ENCODE data around the gene CDH18. TPM values are rescaled to one million over a fixed set of nuclear protein-coding genes. Genes with fewer than 3 reads are reported as not detected.

Gene CDH18
- total RNA-seq, 1 experiment from 2014 or later: 7.0 TPM

GRCh38 chr5:19910136-19910535 is 77.9 kb downstream of the CDH18 start:
- POLR2A ChIA-PET: no interaction called here
- in situ Hi-C loops (cut with HindIII; ENCODE audit: low pct_unique_long_range_greater_than_20kb, low sequenced_read_pairs): no loop called here
- H3K27me3 ChIP-seq (ENCODE audit: control insufficient read depth, insufficient read depth, low read length): no peaks in the 10 kb centered on the region
- ATAC-seq (no peak), DNase-seq (ENCODE audit: low read depth, low spot score) (no peak)
- no peaks in the 10 kb centered on the region for H3K4me1 ChIP-seq (ENCODE audit: control insufficient read depth, insufficient read depth, low read length)
- no peaks in the 10 kb centered on the region for H3K9me3 ChIP-seq (ENCODE audit: control insufficient read depth, insufficient read depth, low read depth, low read length)
- no peak overlapping the region for H3K27ac ChIP-seq (ENCODE audit: low read length)
- CTCF ChIA-PET: no interaction called here
- H3K4me3 ChIP-seq (ENCODE audit: low read depth in 2 of 2, low read length in 2 of 2): no peak overlapping the region
- BruUV-seq (replicated peaks): no TSS peak
- no peaks in the 10 kb centered on the region; the same call in 1 of the 2 replicates for H3K36me3 ChIP-seq (ENCODE audit: control insufficient read depth, insufficient read depth, low read length)
- no peak for TF ChIP-seq CTCF (IDR thresholded peaks at IDR 0.05)
- TF ChIP-seq REST (IDR thresholded peaks at IDR 0.05; ENCODE audit: insufficient read depth in 1 of 2, low read depth in 2 of 2, low read length in 1 of 2): no peak
- no peak for TF ChIP-seq TCF7L2 (IDR thresholded peaks at IDR 0.05; ENCODE audit: low read depth, low read length)
- TF ChIP-seq SIN3A (IDR thresholded peaks at IDR 0.05; ENCODE audit: borderline replicate concordance, insufficient read depth, low read depth, low read length): no peak
- no peak for TF ChIP-seq POLR2AphosphoS5 (IDR thresholded peaks at IDR 0.05; ENCODE audit: low read depth, low read length)
- intact Hi-C loops (cut with micrococcal nuclease; ENCODE audit: unreplicated experiment): no loop called here

GRCh38 chr5:19904766-19905165 is 83.2 kb downstream of the CDH18 start:
- ATAC-seq (no peak), DNase-seq (ENCODE audit: low read depth, low spot score) (no peak)
- H3K9me3 ChIP-seq (ENCODE audit: control insufficient read depth, insufficient read depth, low read depth, low read length): no peaks in the 10 kb centered on the region
- H3K4me1 ChIP-seq (ENCODE audit: control insufficient read depth, insufficient read depth, low read length): no peaks in the 10 kb centered on the region; the same call in 1 of the 2 replicates
- ChIA-PET CTCF (no interaction called here), POLR2A (no interaction called here)
- H3K4me3 ChIP-seq (ENCODE audit: low read depth in 2 of 2, low read length in 2 of 2): no peak overlapping the region
- no peaks in the 10 kb centered on the region for H3K27me3 ChIP-seq (ENCODE audit: control insufficient read depth, insufficient read depth, low read length)
- H3K27ac ChIP-seq (ENCODE audit: low read length): no peak overlapping the region
- no peaks in the 10 kb centered on the region; the same call in 1 of the 2 replicates for H3K36me3 ChIP-seq (ENCODE audit: control insufficient read depth, insufficient read depth, low read length)
- intact Hi-C loops (cut with micrococcal nuclease; ENCODE audit: unreplicated experiment): no loop called here
- TF ChIP-seq TCF7L2 (IDR thresholded peaks at IDR 0.05; ENCODE audit: low read depth, low read length): no peak
- TF ChIP-seq REST (IDR thresholded peaks at IDR 0.05; ENCODE audit: insufficient read depth in 1 of 2, low read depth in 2 of 2, low read length in 1 of 2): no peak
- no peak for TF ChIP-seq SIN3A (IDR thresholded peaks at IDR 0.05; ENCODE audit: borderline replicate concordance, insufficient read depth, low read depth, low read length)
- no peak for TF ChIP-seq POLR2AphosphoS5 (IDR thresholded peaks at IDR 0.05; ENCODE audit: low read depth, low read length)
- TF ChIP-seq CTCF (IDR thresholded peaks at IDR 0.05): no peak
- no TSS peak for BruUV-seq (replicated peaks)
- in situ Hi-C loops (cut with HindIII; ENCODE audit: low pct_unique_long_range_greater_than_20kb, low sequenced_read_pairs): no loop called here

Measured in Panc1 (cell line).